HL-60 (cell line): ENCODE measurements around the gene KRTAP10-2.

Source experiments
- CTCF ChIP-seq: IDR thresholded peaks from one replicate; pipeline ENCODE4 v1.5.1; 2011; ENCODE audit warnings: low read length, control low read depth, inconsistent platforms; ENCODE audit not compliant: insufficient read depth
- GABPA ChIP-seq: IDR thresholded peaks from 2 replicates; pipeline ENCODE4 v1.6.1; 2012; ENCODE audit warnings: low read depth
- POLR2AphosphoS5 ChIP-seq: IDR thresholded peaks from 2 replicates; pipeline ENCODE4 v1.6.1; 2012; ENCODE audit warnings: low read depth
- REST ChIP-seq: IDR thresholded peaks from 2 replicates; pipeline ENCODE4 v1.6.1; 2012; ENCODE audit warnings: low read depth; ENCODE audit not compliant: insufficient replicate concordance

- TF ChIP-seq GABPA (no peak), CTCF (no peak), REST (no peak), POLR2AphosphoS5 (no peak)
Observed at GRCh38 chr21:44506279-44507255, 44.7 kb downstream of the KRTAP10-2 start.
